Measurements from ENCODE around the gene IMMP2L.

The IMMP2L gene

GRCh38 chr7:110841840-110842545 lies 720.3 kb downstream of the IMMP2L start:
- no peak for DNase-seq (ENCODE audit: low read depth)
- no peak overlapping the region for H3K4me3 ChIP-seq (ENCODE audit: low read length)
- no peak for TF ChIP-seq CTCF (IDR thresholded peaks at IDR 0.05; ENCODE audit: insufficient read depth, low read depth, low read length, missing control alignments)

- H3K4me3 ChIP-seq (ENCODE audit: low read length): no peak overlapping the region
- no peak for DNase-seq (ENCODE audit: low read depth)
- TF ChIP-seq CTCF (IDR thresholded peaks at IDR 0.05; ENCODE audit: insufficient read depth, low read depth, low read length, missing control alignments): no peak
Observed at GRCh38 chr7:110839866-110840265, 722.4 kb downstream of the IMMP2L start.

GRCh38 chr7:110835849-110836248 lies 726.4 kb downstream of the IMMP2L start:
- no peak for TF ChIP-seq CTCF (IDR thresholded peaks at IDR 0.05; ENCODE audit: insufficient read depth, low read depth, low read length, missing control alignments)
- H3K4me3 ChIP-seq (ENCODE audit: low read length): no peak overlapping the region
- no peak for DNase-seq (ENCODE audit: low read depth)

GRCh38 chr7:110835218-110835617 lies 727.1 kb downstream of the IMMP2L start:
- peak; percentile 18 for DNase-seq (ENCODE audit: low read depth)
- H3K4me3 ChIP-seq (ENCODE audit: low read length): no peak overlapping the region
- TF ChIP-seq CTCF (IDR thresholded peaks at IDR 0.05; ENCODE audit: insufficient read depth, low read depth, low read length, missing control alignments): no peak

GRCh38 chr7:110831419-110831818 lies 730.9 kb downstream of the IMMP2L start:
- TF ChIP-seq CTCF (IDR thresholded peaks at IDR 0.05; ENCODE audit: insufficient read depth, low read depth, low read length, missing control alignments): no peak
- no peak overlapping the region for H3K4me3 ChIP-seq (ENCODE audit: low read length)
- no peak for DNase-seq (ENCODE audit: low read depth)

- H3K4me3 ChIP-seq (ENCODE audit: low read length): no peak overlapping the region
- DNase-seq (ENCODE audit: low read depth): no peak
- no peak for TF ChIP-seq CTCF (IDR thresholded peaks at IDR 0.05; ENCODE audit: insufficient read depth, low read depth, low read length, missing control alignments)
Observed at GRCh38 chr7:110830778-110831177, 731.5 kb downstream of the IMMP2L start.

- no peak overlapping the region for H3K4me3 ChIP-seq (ENCODE audit: low read length)
- TF ChIP-seq CTCF (IDR thresholded peaks at IDR 0.05; ENCODE audit: insufficient read depth, low read depth, low read length, missing control alignments): no peak
- DNase-seq (ENCODE audit: low read depth): no peak
Observed at GRCh38 chr7:110827936-110828335, 734.4 kb downstream of the IMMP2L start.
